Osteocyte (in vitro differentiated cells): Measurements from ENCODE around the gene DHX57. TPM values are rescaled to one million over a fixed set of nuclear protein-coding genes. Genes with fewer than 3 reads are reported as not detected.
"Not testable (repeated sequence)": the region's sequence is repeated elsewhere in the genome, so short reads cannot be mapped to it uniquely, and the experiment has no call there.

Experiments used
- DNase-seq: peaks from one replicate; pipeline ENCODE4 v3.0.0; 2021; ENCODE audit warnings: mixed read lengths; ENCODE audit not compliant: unreplicated experiment; ENCODE audit errors: extremely low spot score
- H3K27ac Mint-ChIP-seq: one replicate; pipeline ENCODE4 v1.8.0; 2021; ENCODE audit warnings: mild to moderate bottlenecking, mixed read lengths; ENCODE audit not compliant: unreplicated experiment
- H3K27me3 Mint-ChIP-seq: one replicate; pipeline ENCODE4 v1.8.0; 2021; ENCODE audit warnings: mixed read lengths; ENCODE audit not compliant: unreplicated experiment
- H3K36me3 Mint-ChIP-seq: one replicate; pipeline ENCODE4 v1.8.0; 2021; ENCODE audit warnings: mixed read lengths; ENCODE audit not compliant: unreplicated experiment
- H3K4me1 Mint-ChIP-seq: one replicate; pipeline ENCODE4 v1.8.0; 2021; ENCODE audit warnings: mixed read lengths; ENCODE audit not compliant: unreplicated experiment
- H3K4me3 Mint-ChIP-seq: one replicate; pipeline ENCODE4 v1.8.0; 2021; ENCODE audit warnings: mild to moderate bottlenecking, moderate library complexity, mixed read lengths; ENCODE audit not compliant: unreplicated experiment
- H3K9me3 Mint-ChIP-seq: one replicate; pipeline ENCODE4 v1.8.0; 2021; ENCODE audit warnings: mixed read lengths; ENCODE audit not compliant: unreplicated experiment
- CTCF ChIP-seq: fragments of 200-600 bp; sonication (generic); IDR thresholded peaks from 2 replicates; pipeline ENCODE4 v1.5.0; 2021; ENCODE audit warnings: antibody characterized with exemption, mild to moderate bottlenecking, moderate library complexity
- total RNA-seq: library from RNA; stranded (reverse); gene quantifications from 2 replicates; pipeline ENCODE4 v1.2.1, GENCODE V29; 2021

Gene DHX57
- total RNA-seq, 1 donor from 2014 or later = 24.2 TPM

DNA sequence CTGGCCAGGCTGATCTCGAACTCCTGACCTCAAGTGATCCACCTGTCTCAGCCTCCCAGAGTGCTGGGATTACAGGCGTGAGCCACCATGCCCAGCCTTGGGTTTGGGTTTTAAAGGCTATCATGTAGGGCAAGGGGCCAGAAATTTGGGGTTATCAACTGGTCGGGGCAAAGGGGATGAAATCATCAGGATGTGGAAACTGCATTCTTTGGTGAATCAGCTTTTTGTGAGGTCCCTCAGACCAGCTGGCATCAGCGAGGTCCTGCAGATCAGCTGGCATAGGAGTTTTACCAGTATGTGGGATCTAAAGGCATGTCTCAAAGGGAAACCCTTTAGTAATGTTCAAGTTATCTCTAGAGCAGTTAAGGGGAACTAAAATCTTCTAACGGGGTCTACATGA is 104.1 kb downstream of the DHX57 start:
- H3K27ac Mint-ChIP-seq = no peak overlapping the region
- DNase-seq = no peak
- no peaks in the 10 kb centered on the region for H3K9me3 Mint-ChIP-seq
- no peak for TF ChIP-seq CTCF
- no peaks in the 10 kb centered on the region for H3K36me3 Mint-ChIP-seq
- peaks cover 17% of the 10 kb centered on the region for H3K27me3 Mint-ChIP-seq
- H3K4me1 Mint-ChIP-seq = no peaks in the 10 kb centered on the region
- no peak overlapping the region for H3K4me3 Mint-ChIP-seq

- H3K27ac Mint-ChIP-seq = no peak overlapping the region
- TF ChIP-seq CTCF = no peak
- H3K36me3 Mint-ChIP-seq = no peaks in the 10 kb centered on the region
- no peaks in the 10 kb centered on the region for H3K9me3 Mint-ChIP-seq
- H3K4me1 Mint-ChIP-seq = no peaks in the 10 kb centered on the region
- H3K27me3 Mint-ChIP-seq = peaks cover 2% of the 10 kb centered on the region
- no peak overlapping the region for H3K4me3 Mint-ChIP-seq
- no peak for DNase-seq
These were observed 110.2 kb downstream of the DHX57 start for GRCh38 chr2:38765551-38765950.

- H3K36me3 Mint-ChIP-seq = no peaks in the 10 kb centered on the region
- TF ChIP-seq CTCF = no peak
- H3K27ac Mint-ChIP-seq = no peak overlapping the region
- no peaks in the 10 kb centered on the region for H3K9me3 Mint-ChIP-seq
- H3K4me1 Mint-ChIP-seq = no peaks in the 10 kb centered on the region
- no peak overlapping the region for H3K4me3 Mint-ChIP-seq
- peaks cover 2% of the 10 kb centered on the region for H3K27me3 Mint-ChIP-seq
- DNase-seq = no peak
These were observed 110.6 kb downstream of the DHX57 start for GRCh38 chr2:38765149-38765548.

- Mint-ChIP-seq H3K36me3 (no peaks in the 10 kb centered on the region), H3K4me1 (no peaks in the 10 kb centered on the region), H3K27ac (no peak overlapping the region), H3K9me3 (no peaks in the 10 kb centered on the region), H3K4me3 (no peak overlapping the region), H3K27me3 (peaks cover 2% of the 10 kb centered on the region)
- DNase-seq = no peak
- no peak for TF ChIP-seq CTCF
These were observed 112.0 kb downstream of the DHX57 start for GRCh38 chr2:38763728-38764127.

DNA sequence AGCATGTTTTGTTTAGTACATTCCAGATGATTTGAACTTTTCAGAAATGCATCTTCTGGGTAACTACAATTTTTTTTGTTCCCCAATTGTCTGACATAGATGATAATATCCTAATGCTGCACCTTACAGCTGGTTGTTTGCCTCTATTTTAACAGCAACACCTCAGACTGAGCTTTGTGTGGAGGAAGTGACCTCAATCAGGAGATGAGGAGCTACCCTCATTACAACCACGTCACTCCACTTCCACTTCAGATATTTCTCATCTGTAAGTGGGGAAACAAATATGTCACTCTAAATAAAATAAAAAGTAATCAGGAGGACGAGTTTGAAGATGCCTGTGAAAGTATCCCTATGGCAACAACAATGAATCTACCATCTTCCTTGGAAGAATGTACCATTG is 112.5 kb downstream of the DHX57 start:
- Mint-ChIP-seq H3K27me3 (peaks cover 2% of the 10 kb centered on the region), H3K4me1 (no peaks in the 10 kb centered on the region), H3K4me3 (no peak overlapping the region), H3K27ac (no peak overlapping the region), H3K36me3 (no peaks in the 10 kb centered on the region), H3K9me3 (no peaks in the 10 kb centered on the region)
- no peak for TF ChIP-seq CTCF
- no peak for DNase-seq

GRCh38 chr2:38755891-38756290 is 119.8 kb downstream of the DHX57 start:
- H3K27ac Mint-ChIP-seq, H3K4me3 Mint-ChIP-seq, H3K36me3 Mint-ChIP-seq, H3K4me1 Mint-ChIP-seq, H3K27me3 Mint-ChIP-seq, H3K9me3 Mint-ChIP-seq: not testable (repeated sequence)
- DNase-seq = peak; percentile 64
